ENCODE results near the gene FAM229A.
"Not testable (repeated sequence)": the region's sequence is repeated elsewhere in the genome, so short reads cannot be mapped to it uniquely, and the experiment has no call there.

The FAM229A gene

DNA sequence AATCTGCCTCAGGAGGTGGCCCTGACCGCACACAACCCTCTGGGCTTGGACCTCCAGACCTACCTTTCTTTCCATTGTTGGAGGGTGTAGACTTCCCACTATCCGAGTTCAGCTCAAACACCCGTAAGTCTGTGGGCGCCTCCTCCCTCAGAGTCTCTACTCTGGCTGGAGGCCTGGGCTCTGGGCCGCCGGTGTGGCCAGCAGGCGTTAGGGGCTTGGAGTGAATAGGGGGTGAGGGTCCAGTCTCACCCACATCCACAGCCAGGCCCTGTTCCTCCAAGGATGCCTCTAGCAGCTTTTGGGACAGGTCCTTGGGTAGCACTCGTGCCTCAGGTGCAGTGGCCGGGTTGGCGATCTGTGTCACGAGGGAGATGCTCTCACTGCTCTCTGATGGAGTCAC is 13.9 kb upstream of the FAM229A start:
- no peak for DNase-seq

DNA sequence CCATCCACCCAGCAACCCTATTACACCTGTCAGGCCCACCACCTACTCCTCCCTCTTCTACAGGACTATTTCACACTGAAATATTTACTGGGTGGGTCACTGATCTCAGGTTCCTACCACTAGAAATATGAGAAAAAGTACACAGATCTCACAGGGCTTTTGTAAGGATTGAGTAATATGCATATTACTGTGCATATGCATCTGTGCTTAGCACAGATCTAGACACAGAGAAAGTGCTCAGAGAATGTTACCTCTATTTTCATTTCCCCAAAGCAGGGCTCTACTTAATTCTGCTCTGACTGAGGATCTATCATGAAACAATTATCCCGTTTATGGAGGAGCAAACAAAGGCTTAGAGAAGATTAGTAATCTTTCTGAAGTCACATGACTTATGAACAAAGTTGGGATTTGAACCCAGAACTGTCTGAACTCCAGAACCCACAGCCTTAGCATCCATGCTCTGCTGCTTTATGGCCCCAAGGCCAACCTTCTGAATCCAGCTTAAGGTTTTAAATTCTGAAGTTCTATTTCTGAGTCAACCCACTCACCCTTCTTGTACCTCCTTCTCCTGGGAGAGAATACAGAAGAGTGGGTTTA is 11.8 kb upstream of the FAM229A start:
- DNase-seq, result no peak

DNA sequence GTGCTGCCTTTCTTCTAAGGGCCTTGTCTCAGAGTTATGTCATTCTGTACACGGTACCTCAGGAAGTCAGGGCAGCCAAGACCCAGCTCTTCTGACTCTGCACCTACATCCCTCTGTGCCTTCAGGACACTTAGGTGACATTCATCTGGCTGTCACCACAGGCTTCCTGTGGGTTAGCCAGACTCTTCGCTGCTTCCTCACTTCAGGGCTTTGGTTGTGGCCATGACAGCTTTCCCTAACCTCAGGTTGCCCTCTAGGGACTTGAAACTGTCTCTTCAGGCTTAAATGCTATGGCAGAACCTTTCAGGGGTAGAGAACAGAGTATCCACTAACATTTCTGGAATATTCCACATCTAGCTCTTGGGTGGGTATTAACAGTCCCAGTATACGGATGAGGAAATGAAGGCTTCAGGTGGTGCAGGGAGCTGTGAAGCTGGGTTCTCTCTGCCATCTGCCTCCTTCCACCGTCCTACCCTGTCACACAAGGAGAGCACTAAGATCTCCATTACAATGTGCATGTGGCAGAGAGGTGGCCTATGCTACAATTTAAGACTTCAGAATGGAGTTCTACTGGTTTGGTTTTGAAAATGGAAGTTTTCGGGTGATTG is 10.0 kb upstream of the FAM229A start:
- DNase-seq, result no peak

DNA sequence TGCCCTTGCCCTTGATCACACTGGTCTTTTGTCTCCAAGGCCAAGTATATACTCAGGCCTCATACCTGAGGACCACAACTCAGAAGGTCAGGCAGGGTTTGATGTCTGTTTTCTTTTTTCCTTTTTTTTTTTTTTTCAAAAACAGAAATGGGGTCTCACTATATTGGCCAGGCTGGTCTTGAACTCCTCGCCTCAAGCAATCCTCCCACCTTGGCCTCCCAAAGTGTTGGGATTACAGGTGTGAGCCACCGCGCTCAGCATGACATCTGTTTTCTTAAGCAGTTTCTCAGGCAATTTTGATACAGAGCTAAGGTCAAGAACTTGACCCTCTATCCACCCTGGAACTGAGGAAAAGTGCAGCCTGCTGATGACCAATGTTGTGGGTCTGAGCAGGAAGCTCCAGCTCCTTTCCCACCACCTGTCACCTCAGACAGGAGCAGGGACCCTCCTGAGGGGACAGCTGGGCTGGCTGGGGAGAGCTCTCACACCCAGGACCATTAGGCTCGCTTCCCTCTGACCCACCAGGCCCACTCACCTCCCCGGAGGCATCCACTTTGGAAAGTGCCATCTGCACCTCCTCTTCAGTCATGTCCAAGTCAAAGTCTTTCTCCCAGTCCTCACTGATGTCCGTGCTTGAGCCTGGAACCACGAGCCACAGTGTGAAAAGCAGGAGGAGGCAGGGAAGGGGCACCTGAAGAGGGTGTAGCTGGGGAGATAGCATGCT is 5.8 kb upstream of the FAM229A start:
- DNase-seq, result no peak

DNA sequence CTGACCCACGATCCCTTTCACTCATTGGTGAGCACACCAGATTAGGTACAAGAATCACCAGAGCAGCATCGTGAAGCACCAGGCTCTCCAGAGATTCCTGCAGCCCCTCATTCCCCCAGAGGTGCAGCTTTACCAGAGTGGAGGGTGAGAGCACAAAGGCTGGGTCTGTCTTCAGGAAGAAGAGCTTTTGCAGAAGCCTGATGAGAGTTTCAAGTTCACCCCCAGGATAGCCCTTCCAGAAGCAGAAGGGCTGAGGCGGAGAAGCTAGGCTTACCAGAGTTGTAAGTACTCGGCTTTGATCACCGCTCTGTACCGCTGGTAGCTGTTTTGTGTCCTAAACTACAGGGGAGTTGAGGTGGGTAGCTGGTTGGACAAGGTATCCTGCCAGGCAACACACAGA is 3.2 kb upstream of the FAM229A start:
- DNase-seq, result no peak

DNA sequence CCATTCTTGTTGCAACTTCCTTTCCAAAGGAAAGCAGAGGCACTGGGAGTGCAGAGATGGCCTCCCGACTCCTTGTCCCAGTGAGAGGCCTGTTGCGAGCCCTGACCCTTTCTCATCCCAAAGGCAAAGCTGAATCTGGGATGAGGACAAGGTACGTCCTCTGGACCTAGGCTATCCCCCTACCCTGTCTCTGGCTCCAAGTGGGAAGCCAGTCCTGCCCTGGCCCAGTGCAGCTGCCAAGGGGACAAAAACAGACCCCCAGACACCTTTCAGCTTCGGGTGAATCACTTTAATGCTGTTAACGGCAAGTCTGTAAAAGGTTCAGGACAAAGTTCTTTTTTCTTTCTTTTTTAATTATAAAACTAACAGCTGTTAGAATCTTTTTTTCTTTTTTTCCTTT is 2.6 kb upstream of the FAM229A start:
- no peak for DNase-seq

DNA sequence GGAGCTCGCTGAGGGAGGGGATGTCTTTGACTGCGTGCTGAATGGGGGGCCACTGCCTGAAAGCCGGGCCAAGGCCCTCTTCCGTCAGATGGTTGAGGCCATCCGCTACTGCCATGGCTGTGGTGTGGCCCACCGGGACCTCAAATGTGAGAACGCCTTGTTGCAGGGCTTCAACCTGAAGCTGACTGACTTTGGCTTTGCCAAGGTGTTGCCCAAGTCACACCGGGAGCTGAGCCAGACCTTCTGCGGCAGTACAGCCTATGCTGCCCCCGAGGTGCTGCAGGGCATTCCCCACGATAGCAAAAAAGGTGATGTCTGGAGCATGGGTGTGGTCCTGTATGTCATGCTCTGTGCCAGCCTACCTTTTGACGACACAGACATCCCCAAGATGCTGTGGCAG is 1.4 kb upstream of the FAM229A start:
- no peak for DNase-seq

DNA sequence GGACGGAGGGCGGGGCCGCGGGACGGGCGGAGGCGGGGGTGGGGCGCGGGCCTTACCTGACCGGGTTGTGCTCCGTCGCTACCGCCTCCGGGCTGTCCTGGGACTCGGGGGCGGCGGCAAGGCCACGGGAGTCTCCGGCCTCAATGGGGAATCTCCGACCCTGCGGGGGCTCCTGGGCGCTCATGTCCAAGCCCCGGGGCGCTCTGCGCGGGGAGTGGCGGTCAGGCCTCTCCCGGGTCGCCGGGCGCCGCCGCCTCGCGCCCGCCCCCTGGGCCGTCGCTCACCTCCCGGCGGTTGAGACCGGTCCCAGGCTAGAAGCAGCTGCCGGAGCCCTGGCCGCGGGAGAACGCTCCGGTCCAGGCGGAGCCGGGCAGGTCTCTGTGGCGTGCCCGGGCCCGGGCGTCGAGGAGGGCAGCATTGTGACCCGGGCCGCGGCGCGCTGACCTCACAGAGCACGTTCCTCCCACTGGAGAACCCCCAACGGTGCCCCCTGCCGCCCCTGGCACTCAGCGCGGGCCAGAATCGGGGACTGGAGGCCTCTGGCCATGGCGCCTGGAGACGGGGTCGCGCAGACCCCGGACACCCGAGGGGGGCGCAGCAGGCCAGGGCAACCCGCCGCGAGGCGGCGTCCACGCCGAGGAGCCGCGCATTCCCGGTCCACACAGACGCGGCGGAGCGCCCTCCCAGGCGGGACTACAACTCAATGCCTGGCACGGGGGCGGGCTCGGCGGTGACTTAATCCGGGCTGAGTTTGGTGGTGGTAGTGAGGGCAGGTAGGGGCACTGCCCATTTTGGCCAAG is 411 bp downstream of the FAM229A start:
- DNase-seq, result peak; percentile 34

DNA sequence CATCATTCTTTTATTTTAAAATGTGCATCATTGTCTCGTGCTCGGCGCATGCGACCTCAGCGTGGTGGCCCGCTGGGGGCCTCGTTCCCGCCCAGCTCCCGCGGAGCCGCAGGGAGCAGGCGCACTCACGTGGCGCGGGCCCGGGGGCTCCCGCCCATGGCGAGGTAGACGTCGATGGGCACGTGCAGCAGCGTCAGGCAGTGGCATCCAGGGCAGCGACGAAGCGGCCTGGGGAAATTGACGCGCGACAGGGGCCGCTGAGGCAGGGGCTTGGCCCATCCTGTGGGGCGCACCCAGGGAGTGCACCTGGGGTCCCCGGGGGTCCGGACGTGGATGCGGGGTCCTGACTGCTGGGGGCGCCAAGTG is 994 bp downstream of the FAM229A start:
- no peak for DNase-seq

DNA sequence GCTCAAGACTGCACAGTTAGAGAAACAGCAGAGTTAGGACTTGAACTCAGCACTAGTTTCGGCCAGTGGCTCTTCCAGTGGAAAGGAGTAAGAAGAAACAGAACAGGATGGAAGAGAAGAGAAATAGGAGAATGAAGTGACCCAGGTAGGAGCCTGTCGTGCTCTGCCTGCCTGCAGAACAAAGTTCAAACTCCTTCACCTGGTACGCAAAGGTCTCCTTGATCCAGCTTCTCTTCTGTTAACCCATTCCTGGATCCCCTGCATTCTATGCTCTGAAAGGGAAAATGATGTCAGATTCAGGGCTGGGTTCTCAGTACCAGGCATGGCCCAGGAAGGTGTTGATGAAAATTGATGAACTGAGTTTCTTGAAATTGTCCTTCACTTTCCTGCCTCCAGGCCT is 3.9 kb downstream of the FAM229A start:
- DNase-seq, result no peak

DNA sequence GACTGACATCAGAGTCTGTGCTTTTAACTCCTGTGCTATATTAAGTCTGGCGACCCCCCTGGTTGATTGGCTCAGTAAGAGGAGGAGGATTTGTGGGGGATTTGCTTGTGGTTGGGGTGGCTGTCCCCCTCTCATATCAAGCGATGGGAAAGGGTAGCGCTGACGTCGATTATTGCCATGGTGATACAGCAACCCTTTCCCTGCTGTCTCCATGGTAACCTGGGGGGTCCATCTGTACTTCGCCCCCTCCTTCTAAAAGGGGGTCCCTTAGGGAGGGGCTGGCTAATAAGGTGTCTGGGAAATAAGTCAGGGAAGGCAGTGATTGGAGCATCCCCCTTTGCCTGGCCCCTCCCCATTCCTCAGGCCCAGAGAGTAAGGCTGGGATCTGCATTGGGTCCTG is 4.7 kb downstream of the FAM229A start:
- DNase-seq, result peak; percentile 22

DNA sequence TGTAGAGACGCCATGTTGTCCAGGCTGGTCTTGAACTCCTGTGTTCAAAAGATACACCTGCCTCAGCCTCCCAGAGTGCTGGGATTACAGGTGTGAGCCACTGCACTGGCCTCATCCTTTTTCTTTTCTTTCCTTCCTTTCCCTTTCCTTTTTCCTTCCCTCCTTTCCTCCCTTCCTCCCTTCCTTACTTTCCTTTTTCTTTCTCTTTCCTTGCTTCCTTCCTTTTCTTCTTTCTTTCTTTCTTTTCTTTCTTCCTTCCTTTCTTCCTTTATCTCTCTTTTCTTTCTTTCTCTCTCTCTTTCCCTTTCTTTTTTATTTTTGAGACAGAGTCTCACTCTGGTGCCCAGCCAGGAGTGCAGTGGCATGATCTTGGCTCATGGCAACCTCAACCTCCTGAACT is 5.8 kb downstream of the FAM229A start:
- no peak for DNase-seq

DNA sequence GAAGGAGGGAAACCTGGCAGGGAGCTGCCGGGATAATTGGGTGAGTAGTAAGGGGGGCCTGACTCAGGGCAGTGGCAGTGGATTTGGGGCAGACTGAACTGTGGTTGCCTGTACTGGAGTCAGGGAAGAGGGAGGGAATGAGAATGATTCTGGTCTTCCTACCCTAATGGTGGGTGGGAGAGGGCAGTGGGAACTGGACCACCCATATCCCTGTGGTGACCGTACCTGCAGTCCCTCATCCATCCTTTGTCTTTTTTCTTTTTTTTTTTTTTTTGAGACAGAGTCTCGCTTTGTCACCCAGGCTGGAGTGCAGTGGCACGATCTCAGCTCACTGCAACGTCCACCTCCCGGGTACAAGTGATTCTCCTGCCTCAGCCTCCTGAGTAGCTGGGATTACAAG is 6.5 kb downstream of the FAM229A start:
- not testable (repeated sequence) for DNase-seq

DNA sequence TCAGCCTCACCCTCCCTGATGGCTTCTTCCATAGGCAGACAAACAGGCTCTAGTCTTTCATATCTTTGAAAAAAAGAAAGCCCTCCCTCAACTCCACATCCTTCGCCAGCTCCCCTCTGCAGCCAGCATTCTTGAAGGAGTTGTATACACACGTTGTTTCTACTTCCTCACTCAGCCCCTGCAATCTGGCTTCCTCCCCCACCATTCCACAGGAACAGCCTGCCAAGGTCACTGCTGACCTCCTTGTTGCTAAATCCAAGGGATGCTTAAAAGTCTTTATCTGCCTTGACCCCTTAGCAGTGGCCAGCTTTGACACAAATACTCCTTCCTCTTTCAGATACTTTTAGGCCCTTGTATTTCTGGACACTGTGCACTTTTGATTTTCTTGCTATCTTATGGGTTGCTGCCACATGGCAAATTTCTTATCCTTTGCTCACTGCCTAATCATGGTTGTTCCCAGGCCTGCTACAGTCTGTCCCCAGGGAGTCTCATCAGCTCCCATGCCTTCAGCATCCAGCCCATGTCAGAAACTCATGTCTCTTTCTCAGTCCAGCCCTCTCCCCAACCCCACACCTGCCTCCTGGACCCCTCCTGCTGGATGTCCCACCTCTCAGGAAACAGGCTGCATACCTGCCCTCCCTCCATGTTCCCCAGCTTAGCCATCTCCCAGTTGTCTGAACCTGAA is 8.3 kb downstream of the FAM229A start:
- peak; percentile 27 for DNase-seq

DNA sequence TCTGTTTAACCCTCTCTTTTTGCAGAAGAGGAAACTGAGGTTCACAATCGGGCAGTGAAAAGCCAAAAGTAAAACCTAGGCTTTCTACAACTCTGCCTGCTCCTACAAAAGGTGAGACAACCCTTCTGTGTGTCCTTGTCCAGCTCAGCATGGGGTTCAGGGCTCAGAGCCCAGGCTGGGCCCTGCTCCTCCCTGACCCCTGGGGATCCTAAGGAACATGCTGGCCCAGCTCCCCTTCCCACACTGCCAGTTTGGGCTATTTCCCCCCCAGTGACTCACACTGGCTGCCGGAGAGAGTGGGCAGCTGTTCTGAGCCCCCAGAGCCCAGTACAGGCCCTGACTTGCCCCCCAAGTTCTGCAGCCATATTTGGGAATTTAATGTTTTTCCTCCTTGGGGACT is 8.9 kb downstream of the FAM229A start:
- DNase-seq, result no peak

DNA sequence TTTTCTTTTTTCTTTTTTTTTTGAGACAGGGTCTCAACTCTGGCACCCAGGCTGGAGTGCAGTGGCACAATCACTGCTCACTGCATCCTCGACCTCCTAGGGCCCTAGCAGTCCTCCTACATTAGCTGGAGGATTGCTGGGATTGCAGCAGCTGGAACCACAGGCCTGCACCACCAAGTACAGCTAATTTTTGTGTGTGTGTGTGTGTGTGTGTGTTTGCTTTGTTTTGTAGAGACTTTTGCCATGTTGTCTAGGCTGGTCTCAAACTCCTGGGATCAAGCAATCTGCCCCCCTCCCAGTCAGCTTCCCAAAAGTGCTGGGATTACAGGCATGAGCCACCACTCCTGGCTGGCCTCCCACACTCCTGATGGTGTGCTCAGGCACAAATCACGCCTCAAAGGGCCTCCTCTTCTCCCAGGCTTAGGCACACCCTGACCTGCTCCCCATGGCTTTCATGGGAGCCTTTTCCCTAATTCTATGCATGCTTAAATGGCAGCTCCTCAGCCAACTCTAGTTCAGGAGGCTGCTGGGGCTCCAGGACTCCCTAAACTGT is 9.4 kb downstream of the FAM229A start:
- no peak for DNase-seq

DNA sequence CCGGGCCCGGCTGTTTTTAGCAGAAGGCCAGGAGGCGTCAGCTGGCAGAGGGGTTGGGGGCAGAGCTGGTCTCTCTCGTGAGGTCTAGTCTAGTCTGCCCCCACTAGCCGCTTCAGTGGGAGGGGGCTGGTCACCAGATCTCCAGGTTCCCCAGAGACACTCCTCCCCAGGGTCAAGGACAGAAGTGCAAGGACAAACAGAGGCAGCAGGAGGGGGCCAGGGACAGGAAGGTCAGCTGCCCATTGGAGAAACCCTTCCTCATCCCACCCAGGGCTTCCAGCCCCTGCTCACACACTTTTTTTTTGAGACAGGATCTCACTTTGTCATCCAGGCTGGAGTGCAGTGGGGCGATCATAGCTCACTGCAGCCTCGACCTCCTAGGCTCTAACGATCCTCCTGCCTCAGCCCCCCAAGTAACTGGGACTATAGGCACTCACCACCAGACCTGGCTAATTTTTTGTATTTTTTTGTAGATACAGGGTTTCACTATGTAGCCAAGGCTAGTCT is 10.0 kb downstream of the FAM229A start:
- no peak for DNase-seq

DNA sequence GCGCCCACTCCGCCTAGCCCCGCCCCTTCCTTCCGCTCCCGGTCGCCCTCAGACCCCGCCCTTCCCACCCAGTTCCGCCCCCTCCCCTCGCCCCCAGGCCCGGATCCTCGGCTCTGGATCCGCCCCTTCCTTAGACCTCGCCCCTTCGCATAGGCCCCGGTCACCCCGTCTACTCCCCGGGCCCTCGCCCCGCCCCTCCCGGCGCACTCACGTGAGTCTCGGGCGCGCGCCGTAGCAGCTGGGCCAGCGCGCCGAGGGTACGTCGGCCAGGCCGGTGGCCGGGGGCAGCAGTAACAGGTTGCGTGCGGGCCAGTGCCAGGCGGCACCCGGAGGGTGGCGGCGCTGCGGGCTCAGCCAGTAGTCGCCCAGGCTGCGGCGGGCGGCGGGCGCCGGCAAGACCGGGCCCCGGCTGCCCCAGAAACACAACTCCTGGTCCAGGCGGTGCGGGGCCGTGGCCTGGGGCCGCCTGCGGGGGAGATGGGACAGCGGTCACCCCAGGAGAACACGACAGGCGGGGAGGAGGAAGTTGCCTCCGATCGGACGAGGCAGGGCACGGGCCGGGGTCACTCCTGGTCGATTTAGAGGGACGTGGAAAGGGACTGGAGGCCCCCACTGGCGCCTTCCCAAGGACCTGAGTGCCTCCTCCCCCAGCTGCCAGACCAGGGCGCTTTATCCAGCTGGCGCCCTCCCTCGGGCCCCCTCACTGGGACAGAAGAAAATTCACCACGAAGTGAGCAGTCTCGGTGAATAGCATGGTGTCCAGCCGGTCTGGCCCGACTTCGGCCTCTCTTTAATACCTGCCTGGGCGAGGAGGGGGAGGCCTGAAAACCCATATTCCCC is 10.7 kb downstream of the FAM229A start:
- peak; percentile 99 for DNase-seq

DNA sequence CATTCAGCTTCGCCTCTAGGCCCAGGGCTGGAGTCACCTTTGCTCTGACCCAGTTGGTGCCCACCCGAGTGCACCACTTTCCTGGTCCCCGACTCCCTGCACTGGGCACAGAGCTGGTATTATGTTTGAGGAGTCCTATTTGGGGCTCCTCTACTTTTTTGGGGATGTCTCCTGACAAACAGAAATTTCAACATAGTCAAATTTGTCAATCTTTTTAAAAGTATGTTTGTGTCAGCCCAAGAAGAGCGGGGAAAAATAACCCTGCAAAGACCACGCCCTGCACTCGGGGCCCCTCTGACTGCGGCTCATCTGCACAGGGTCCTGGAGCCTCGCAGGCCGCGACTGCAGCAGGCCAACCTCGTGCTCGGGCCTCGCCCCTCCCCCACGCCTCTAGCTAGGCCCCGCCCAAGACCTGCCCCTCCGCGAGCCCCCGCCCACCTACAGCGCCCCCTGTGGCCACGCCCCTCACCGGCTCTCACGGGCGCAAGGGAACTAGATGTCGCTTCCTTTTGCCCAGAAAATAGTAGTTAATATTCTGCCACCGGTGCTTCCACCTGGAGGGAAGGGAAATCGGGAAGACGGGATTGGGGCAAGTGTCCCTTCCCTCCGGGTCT is 11.4 kb downstream of the FAM229A start:
- DNase-seq, result peak; percentile 90

DNA sequence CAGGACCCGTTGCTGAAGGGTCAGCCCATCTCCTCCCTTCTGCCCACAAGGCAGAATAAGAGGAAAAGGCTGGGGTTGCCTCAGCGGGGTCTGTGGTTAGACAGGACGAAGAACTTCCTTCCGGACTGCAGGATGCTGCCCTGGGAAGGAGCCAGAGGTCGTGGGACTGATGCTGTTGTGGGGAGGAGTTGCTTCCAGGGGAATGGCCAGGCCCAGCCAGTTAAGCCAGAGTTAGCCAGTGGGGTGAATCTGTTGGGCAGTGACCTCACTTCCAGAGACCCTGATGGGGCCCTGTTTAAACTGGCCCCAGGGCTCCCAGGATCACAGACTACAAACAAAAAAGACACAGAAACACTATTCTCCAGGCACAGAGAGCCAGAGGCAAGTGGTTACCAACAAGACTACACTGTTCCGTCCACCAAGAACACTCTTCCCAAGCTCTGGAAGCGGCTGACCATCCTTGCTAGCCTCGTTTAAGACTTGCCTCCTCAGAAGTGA is 13.0 kb downstream of the FAM229A start:
- no peak for DNase-seq

DNA sequence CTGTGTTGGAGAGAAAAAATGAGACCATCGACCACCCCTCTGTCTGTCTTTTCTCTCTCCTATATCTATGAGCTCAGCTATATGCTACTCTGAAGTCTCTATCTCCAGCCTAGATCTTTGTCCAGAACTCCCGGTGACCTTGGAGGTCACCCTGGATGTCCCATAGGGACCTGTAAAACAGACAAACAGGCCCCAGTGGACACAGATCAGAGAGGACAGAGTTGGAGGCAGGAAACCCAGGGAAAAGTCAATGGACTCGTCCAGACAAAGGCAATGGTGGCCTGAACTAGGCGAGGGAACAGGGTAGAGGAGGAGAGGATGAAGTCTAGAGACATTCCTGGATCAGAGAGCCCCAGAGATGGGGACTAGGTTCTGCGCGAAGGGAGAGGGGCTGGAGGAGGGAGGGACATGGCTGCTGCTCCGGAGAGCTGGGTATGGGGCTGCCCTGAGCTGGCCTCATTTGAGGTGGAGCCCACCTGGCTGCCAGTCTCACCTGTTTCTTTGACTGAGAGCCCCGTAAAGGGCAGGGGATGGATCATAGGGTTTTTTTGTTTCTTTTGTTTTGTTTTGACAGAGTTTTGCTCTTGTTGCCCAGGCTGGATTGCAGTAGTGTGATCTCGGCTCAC is 15.6 kb downstream of the FAM229A start:
- DNase-seq, result no peak
